ENCODE data around the gene FAP.
A peak's percentile ranks its signal among the peaks of the same experiment; 100 is the strongest.

Gene FAP

GRCh38 chr2:162242586-162243280 lies 512 bp downstream of the FAP start:
- no peak for DNase-seq

- no peak for DNase-seq
Observed at GRCh38 chr2:162241571-162241970, 1.7 kb downstream of the FAP start.

GRCh38 chr2:162234620-162235462 lies 8.4 kb downstream of the FAP start:
- DNase-seq: no peak

GRCh38 chr2:162233197-162233596 lies 10.0 kb downstream of the FAP start:
- DNase-seq: no peak

- DNase-seq: no peak
Observed at GRCh38 chr2:162232671-162233070, 10.6 kb downstream of the FAP start.

GRCh38 chr2:162232027-162232426 lies 11.2 kb downstream of the FAP start:
- no peak for DNase-seq

GRCh38 chr2:162230761-162231160 lies 12.5 kb downstream of the FAP start:
- DNase-seq: no peak

GRCh38 chr2:162226836-162227235 lies 16.4 kb downstream of the FAP start:
- DNase-seq: no peak

- peak; percentile 62 for DNase-seq
Observed at GRCh38 chr2:162221064-162221463, 22.2 kb downstream of the FAP start.

- no peak for DNase-seq
Observed at GRCh38 chr2:162220368-162220767, 22.9 kb downstream of the FAP start.

- no peak for DNase-seq
Observed at GRCh38 chr2:162219426-162219825, 23.8 kb downstream of the FAP start.

GRCh38 chr2:162217598-162217997 lies 25.6 kb downstream of the FAP start:
- DNase-seq: no peak

- no peak for DNase-seq
Observed at GRCh38 chr2:162215162-162215561, 28.1 kb downstream of the FAP start.

GRCh38 chr2:162212366-162212765 lies 30.9 kb downstream of the FAP start:
- no peak for DNase-seq

- no peak for DNase-seq
Observed at GRCh38 chr2:162211732-162212131, 31.5 kb downstream of the FAP start.

GRCh38 chr2:162210385-162210784 lies 32.9 kb downstream of the FAP start:
- no peak for DNase-seq

- no peak for DNase-seq
Observed at GRCh38 chr2:162202203-162202602, 41.0 kb downstream of the FAP start.

- DNase-seq: no peak
Observed at GRCh38 chr2:162200636-162201035, 42.6 kb downstream of the FAP start.

GRCh38 chr2:162199913-162200312 lies 43.3 kb downstream of the FAP start:
- no peak for DNase-seq

GRCh38 chr2:162198239-162198638 lies 45.0 kb downstream of the FAP start:
- no peak for DNase-seq

GRCh38 chr2:162197069-162197825 lies 46.0 kb downstream of the FAP start:
- no peak for DNase-seq

GRCh38 chr2:162196638-162197037 lies 46.6 kb downstream of the FAP start:
- no peak for DNase-seq

- no peak for DNase-seq
Observed at GRCh38 chr2:162188451-162188850, 54.8 kb downstream of the FAP start.
